Pancreas (tissue), 10 donors: Measurements from ENCODE around the gene RAB1B. TPM values are rescaled to one million over a fixed set of nuclear protein-coding genes. Genes with fewer than 3 reads are reported as not detected.

Experiments used
- ATAC-seq, 4 donors: fragments of 200-7000 bp; cut with Tn5 transposase; one replicate each; pipeline versions ENCODE4 v1.8.0 to v1.9.1; 2020; ENCODE audit warnings: mild to moderate bottlenecking in 4 of 4, moderate library complexity in 4 of 4
- DNase-seq, 6 donors: peaks; one replicate each; pipeline ENCODE4 v3.0.0-alpha.2; 2020
- FAIRE-seq: peaks from 2 replicates; lab custom pipeline; 2012; peaks lifted over from hg19 to GRCh38; lab: Jason Lieb, UNC
- H3K27ac ChIP-seq, 4 donors: fragments of 200-600 bp; sonication (generic); 1 replicate in 3 of 4; 2 replicates in 1 of 4; pipeline versions ENCODE4 v1.5.0 to v1.8.0; 2020
- H3K27me3 ChIP-seq, 4 donors: fragments of 200-600 bp; one replicate each; pipeline ENCODE4 v1.8.0; 2021
- H3K36me3 ChIP-seq, 3 donors: fragments of 200-600 bp; sonication (generic) in 1 of 3; one replicate each; pipeline versions ENCODE4 v1.5.0 to v1.8.0; 2020 to 2021
- H3K4me1 ChIP-seq, 3 donors: fragments of 200-600 bp; one replicate each; pipeline ENCODE4 v1.8.0; 2021
- H3K4me3 ChIP-seq, 4 donors: fragments of 200-600 bp; sonication (generic) in 2 of 4; one replicate each; pipeline versions ENCODE4 v1.5.0 to v1.8.0; 2020 to 2021
- H3K9me3 ChIP-seq, 4 donors: fragments of 200-600 bp; one replicate each; pipeline ENCODE4 v1.8.0; 2021
- CTCF ChIP-seq, 4 donors: fragments of 200-600 bp; sonication (generic) in 3 of 4; IDR thresholded peaks; one replicate each; pipeline versions ENCODE4 v1.5.0 to v1.8.0; 2021; ENCODE audit warnings: antibody characterized with exemption in 4 of 4
- WGBS, 2 donors: extraction: QIAGEN DNeasy Blood & Tissue Kit; methylation state at CpG; one replicate each; pipeline ENCODE4 v1.1.7; 2013; 5-methylcytosine and 5-hydroxymethylcytosine counted together
- intact Hi-C, 3 donors: fragments of 100-400 bp; cut with DNase I; formaldehyde crosslinking; loops; one replicate each; pipeline versions ENCODE4 v1.11.1 to v1.14.2; 2022
- polyA plus RNA-seq, 2 donors: library from polyadenylated mRNA; stranded (reverse); fragments of 200-250 nt; gene quantifications; one replicate each; pipeline ENCODE4 v1.2.3, GENCODE V29; 2013
- total RNA-seq, 6 donors: library from RNA; stranded (reverse); fragmentation: NEBNext Ultra II Directional in 4 of 6; extraction: Animal tissue kit (Norgen Biotek cat#: 25700) in 4 of 6; gene quantifications; one replicate each; pipeline versions ENCODE4 v1.2.1 to v1.2.4, GENCODE V29; 2021 to 2023
- donor health status: healthy with polysubstance abuse.
- donor health status: DM: no; HTN: no; CAD: no; lungs with moderate emphysema.
- donor health status: DM: no; HTN: no; CAD: no.
- donor health status: control.
- donor health status: control.
- donor health status: Bipolar disorder and iron deficiency.
- donor health status: DM: yes; HTN: yes; CAD: no.
- donor health status: DM: no; HTN: no; CAD: no.
- donor health status: DM: no; HTN: no; CAD: no.
- donor health status: DM: yes; HTN: yes; CAD: no.

Gene RAB1B
- total and polyA plus RNA-seq, 8 donors = 36.8 to 96.2 (median 55.1) TPM

- Histone ChIP-seq H3K9me3 (no peaks in the 10 kb centered on the region), H3K27me3 (no peaks in the 10 kb centered on the region), H3K4me3 (no peak overlapping the region), H3K4me1 (peaks cover 0 to 10% (median 6%) of the 10 kb centered on the region in 3 donors), H3K36me3 (no peaks in the 10 kb centered on the region), H3K27ac (no peak overlapping the region)
- FAIRE-seq (no peak), DNase-seq (peak in 2 of 6 donors; percentile 9 to 56), ATAC-seq (no peak)
- TF ChIP-seq CTCF (IDR thresholded peaks at IDR 0.05) = no peak
- WGBS, 2 donors = 93 to 95% methylated on average over 16 of the region's 16 CpGs
- intact Hi-C loops = loop anchor here in 1 of 3 donors (10.0 kb wide), 1 partner anchor 60 kb away; no protein-coding TSS in a partner anchor
These were observed 16.2 kb downstream of the RAB1B start for GRCh38 chr11:66284526-66285078.

- FAIRE-seq (no peak), ATAC-seq (no peak), DNase-seq (peak in 3 of 6 donors; percentile 7 to 64 (median 27))
- Histone ChIP-seq H3K4me1 (peaks cover 0 to 15% (median 10%) of the 10 kb centered on the region in 3 donors), H3K9me3 (no peaks in the 10 kb centered on the region), H3K27ac (no peak overlapping the region), H3K36me3 (no peaks in the 10 kb centered on the region), H3K4me3 (no peak overlapping the region), H3K27me3 (no peaks in the 10 kb centered on the region)
- WGBS, 2 donors = 77 to 78% methylated on average over 13 of the region's 13 CpGs
- no peak for TF ChIP-seq CTCF (IDR thresholded peaks at IDR 0.05)
- intact Hi-C loops = loop anchor here in 1 of 3 donors (10.0 kb wide), 1 partner anchor 61 kb away; no protein-coding TSS in a partner anchor
These were observed 17.0 kb downstream of the RAB1B start for GRCh38 chr11:66285250-66285947.

- no peak overlapping the region for H3K4me3 ChIP-seq
- H3K9me3 ChIP-seq = no peaks in the 10 kb centered on the region
- FAIRE-seq (no peak), ATAC-seq (no peak), DNase-seq (peak in 2 of 6 donors; percentile 11 to 65)
- peaks cover 0 to 15% (median 10%) of the 10 kb centered on the region in 3 donors for H3K4me1 ChIP-seq
- 75 to 83% methylated on average over 5 of the region's 5 CpGs for WGBS, 2 donors
- no peaks in the 10 kb centered on the region for H3K27me3 ChIP-seq
- no peak overlapping the region for H3K27ac ChIP-seq
- TF ChIP-seq CTCF (IDR thresholded peaks at IDR 0.05) = no peak
- intact Hi-C loops = loop anchor here in 1 of 3 donors (10.0 kb wide), 1 partner anchor 62 kb away; no protein-coding TSS in a partner anchor
- no peaks in the 10 kb centered on the region for H3K36me3 ChIP-seq
These were observed 18.3 kb downstream of the RAB1B start for GRCh38 chr11:66286699-66287098.

- Histone ChIP-seq H3K4me3 (peak overlapping the region in 1 of 4 donors; percentile 70), H3K36me3 (no peaks in the 10 kb centered on the region), H3K27ac (no peak overlapping the region), H3K27me3 (no peaks in the 10 kb centered on the region), H3K9me3 (no peaks in the 10 kb centered on the region), H3K4me1 (peaks cover 0 to 19% (median 15%) of the 10 kb centered on the region in 3 donors)
- WGBS, 2 donors = 64 to 74% methylated on average over 9 to 10 of the region's 10 CpGs
- DNase-seq (peak in 1 of 6 donors; percentile 58), ATAC-seq (no peak), FAIRE-seq (no peak)
- intact Hi-C loops = loop anchor here in 1 of 3 donors (10.0 kb wide), 1 partner anchor 63 kb away; no protein-coding TSS in a partner anchor
- no peak for TF ChIP-seq CTCF (IDR thresholded peaks at IDR 0.05)
These were observed 18.9 kb downstream of the RAB1B start for GRCh38 chr11:66287211-66287888.
